Femur (tissue), 1 donor: ENCODE measurements around the gene TUSC1.
"Not testable (repeated sequence)": the region's sequence is repeated elsewhere in the genome, so short reads cannot be mapped to it uniquely, and the experiment has no call there.

Experiments used
- DNase-seq: peaks from one replicate; pipeline ENCODE4 v3.0.0-alpha.2; 2017

The TUSC1 gene

DNA sequence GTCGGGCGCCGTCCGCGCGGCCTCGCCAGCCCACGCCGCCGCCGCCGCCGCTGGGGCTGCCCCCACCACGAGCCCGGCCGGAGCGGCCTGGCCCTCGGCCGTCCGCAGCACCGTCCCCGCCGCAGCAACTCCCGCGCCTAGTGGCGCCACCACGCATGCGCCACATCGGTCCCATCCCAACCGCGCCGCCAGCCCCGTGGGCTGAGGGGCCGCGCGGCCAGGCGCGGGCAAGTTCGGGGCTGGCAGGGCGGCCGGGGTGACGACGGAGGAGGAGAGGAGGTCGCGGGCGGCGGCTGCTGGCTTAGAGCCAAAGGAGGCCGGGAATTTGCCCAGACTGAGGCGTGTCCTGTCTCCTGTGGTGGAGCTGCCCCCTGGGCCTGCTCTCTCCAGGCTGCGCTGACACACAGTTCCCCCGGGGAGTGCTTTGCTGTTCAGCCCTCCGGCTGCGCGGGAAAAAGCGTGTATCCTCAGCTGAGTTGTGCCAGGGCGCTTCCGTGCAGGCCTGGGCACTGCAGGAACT, at the start of gene TUSC1:
Gene TUSC1 (minus strand): TSS at position 298 of the 520 bp plus-strand sequence. CDS start 132 bp downstream, at position 166.
- peak; percentile 91 for DNase-seq

DNA sequence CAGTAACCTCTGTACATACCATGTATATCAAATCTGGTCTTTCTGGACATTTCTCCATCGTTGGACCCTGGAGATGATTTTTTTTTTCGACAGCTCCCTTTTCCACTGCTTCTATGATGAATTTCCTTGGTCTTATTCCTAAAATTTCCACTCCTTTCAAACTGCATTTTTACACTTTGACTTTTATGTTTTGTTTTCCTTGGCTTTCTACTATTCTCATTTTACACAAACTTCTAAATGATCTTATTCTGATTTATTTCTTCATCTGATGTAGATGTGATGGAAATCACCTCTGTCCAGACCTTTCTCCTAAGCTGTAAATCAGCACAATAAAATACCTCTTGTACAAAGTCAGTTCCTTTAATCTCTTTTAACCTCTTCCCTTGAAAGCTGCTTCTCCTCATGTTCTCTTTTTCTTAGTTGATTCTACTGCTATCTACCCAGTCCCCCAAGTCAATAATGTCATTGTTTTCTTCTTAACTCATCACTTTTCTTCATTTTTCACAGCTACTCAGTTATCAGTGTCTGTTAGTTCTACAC, 48.7 kb upstream of the TUSC1 start:
- DNase-seq, result no peak

DNA sequence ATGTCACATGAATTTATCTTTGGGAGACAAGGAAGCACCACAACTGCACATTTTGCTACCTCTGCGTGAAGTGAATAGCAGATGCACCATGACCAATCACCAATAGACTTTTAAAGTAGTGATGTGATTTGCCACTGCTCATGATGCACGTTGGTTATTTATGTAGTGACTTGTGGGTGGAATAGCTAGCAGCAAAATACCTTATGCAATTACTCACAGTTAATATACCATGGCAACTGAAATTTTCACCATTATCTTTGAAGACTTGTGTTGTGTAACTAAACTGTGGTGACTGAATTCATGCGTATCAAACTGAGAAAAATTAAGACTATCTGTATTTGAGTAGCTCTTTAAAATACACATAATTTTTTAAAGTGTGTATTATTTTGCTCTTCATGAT, 46.2 kb upstream of the TUSC1 start:
- no peak for DNase-seq

DNA sequence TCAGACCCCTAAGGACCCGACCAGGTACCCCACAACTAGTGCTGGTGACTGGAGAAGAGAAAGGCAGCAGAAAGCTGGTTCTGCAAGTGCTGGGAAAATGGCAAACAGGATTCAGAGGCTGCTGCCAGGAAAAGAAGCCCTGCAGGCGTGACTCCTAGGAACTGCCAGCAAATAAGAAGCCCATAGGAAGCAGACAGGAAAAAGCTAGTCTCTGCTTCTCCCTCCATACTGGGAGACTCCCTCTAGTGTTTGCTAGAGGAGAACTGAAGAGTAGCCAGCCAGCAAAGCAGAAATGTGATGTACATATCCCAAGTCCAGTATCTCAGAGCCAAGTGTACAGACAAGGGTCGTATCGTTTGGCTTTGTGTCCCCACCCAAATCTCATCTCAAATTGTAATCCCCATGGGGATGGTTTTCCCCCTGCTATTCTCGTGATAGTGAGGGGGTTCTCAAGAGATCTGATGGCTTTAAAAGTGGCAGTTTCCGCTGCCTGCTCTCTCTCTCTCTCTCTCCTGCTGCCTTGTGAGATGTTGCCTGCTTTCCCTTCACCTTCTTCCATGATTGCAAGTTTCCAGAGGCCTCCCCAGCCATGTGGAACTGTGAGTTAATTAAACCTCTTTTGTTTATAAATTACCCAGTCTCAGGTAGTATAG, 38.1 kb upstream of the TUSC1 start:
- DNase-seq, result peak; percentile 48

DNA sequence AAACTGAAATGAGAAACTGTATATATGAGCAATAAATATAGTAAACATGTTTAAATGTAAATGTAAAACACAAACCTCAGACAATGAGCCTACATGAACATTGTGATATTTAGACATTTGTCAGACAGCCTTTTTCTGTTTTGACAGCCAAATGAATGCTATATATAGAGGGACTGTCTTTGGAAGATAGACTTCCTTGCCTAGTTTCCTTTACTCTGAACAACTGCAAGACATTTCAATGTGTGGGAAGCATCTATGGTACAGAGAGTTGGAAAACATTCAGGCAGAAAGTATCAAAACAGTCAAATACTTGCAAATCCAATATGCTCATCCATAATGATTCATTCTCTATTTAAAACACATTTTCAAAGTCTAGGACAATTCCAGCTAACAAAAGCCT, 31.7 kb upstream of the TUSC1 start:
- DNase-seq, result no peak

DNA sequence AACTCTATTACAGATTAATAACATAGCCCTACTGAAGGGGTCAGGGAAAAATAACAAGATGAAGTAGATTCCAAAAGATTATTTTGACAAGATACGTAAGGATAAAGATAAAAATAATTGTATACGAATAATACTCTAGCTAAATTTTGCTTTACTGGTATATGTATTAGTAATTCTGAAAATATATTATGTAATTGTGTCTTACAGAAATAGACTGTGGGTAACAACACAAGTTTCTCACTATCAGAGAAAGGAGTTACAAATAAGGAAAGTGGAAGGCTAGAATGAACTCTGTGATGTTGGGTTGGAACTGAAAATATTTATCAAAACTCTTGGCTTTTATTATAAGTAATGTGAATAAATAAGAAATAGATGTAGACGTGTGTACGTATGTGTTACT, 26.6 kb upstream of the TUSC1 start:
- no peak for DNase-seq

DNA sequence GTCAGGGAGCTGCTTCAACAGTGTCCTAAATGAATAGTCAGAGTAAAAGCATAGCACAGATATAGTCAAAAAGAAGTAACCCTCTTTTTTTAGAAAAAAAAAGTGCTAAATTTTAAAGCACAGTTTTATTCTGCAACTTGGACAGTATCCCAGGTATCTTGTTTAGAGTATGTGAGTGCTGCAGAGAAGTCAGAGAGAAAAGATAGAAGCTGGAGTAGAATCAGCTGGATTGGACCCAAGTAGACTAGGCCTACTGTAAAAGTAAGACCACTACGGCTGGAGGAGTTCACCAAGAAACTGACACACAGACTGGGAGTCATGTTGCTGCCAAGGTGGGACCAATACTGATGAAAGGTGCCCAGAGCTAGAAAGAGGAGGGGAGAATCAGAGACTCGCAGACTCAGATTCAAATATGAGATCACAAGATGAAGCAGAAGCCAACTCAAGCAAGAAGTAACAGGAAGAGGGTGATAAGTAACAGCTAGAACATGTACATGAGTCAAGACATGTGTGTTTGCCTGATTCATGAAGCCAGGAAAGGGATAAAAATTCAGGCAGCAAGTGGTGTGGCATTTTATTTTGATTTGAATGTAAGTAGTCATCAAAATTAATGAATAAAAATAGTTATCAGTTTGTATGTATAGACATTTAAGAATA, 25.6 kb upstream of the TUSC1 start:
- no peak for DNase-seq

DNA sequence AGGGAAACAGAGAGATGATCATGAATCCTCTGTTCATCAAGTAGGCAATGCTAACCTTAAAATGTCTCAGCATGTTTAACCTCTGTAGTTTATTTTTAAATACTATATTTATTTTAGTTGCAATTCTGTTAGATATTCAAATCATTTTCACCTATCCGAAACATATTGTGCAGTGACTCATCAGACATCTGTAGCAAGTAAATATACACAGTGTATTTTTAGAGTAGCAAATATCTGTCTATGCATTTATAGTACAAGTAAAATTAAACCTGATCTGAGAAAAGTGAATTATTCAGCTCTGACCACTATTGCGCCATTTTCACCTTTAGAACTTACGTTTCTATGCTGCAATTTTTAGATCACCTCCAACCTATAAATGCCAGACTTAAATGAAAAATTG, 24.3 kb upstream of the TUSC1 start:
- DNase-seq, result no peak

DNA sequence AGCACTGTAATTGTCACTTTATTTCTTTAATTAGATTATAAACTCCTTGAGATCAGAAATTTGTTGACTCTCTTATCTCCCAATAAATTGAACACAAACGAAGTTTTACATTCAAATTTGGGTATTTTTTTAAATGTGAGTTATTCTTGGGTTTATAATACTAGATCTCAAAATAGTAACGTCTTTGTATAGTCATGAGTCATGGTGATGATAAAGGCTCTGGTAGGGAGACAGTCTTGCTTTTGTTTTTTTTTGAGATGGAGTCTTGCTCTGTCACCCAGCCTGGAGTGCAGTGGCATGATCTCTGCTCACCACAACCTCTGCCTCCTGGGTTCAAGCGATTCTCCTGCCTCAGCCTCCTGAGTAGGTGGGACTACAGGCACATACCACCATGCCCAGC, 22.7 kb upstream of the TUSC1 start:
- DNase-seq, result not testable (repeated sequence)

DNA sequence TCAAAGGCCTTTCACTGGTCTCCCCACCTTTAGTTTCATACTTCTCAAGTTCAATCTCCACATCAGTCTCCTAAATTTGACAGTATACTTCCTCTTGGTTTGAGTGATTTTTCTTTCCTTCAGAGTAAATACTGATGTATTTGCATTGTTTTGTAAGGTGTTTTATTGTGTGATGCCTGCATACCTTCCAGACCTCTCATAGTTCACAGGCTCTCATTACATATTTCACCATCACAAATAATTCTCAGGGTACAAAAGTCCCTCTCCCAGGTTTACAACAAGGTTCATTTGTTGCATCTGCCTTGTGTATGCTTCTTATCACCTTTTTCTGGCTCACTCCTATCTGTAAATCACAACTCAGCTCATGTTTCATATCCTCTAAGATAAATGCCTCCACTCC, 22.2 kb upstream of the TUSC1 start:
- no peak for DNase-seq

DNA sequence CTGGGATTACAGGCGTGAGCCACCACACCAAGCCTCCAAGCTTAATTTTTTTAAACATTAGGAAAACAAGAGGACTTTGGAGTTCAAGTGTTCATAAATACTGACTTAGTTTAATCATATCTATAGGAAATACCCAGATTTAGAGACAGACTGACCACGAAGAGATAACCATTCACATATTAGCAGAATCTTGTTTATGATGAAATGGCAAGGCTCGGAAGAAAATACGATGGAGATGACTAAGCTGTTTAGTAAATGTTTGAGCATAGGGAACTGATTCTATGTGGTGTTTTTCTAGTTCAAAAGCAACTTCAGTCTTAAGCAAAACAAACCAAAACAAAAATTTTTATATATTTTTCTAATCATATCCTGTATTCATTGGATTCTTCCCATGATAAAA, 13.5 kb upstream of the TUSC1 start:
- no peak for DNase-seq

DNA sequence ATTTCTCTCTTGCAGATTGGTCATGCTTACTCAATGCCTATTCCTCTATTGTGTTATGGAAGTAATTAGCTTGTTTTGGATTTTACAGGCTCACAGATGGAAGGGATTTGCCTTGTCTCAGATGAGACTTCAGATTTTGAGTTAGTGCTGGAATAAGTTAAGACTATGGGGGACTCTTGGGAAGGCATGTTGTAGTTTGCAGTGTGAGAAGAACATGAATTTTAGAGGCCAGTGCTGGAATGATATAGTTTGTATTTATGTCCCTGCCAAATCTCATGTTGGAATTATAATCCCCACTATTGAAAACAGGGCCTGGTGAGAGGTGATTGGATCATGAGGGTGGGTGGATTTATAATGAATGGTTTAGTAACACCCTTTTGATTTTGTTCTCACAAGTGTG, 6.1 kb upstream of the TUSC1 start:
- no peak for DNase-seq

DNA sequence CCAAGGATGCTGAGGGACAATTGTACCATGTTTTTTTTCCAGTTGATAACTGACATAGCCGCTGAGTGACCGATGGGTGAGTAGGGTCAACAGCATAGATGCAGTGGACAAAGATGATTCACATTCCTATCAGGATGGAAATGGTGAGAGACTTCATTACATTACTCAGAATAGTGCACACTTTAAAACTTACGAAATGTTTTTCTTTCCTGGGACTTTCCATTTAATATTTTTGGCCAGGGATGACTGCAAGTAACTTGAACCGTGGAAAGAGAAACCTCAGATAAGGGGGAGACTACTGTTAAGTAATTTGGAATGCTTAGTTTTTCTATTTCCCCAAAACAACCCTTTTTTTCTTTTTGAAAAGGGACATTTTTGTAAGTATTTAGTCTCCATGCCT, 3.0 kb upstream of the TUSC1 start:
- no peak for DNase-seq

DNA sequence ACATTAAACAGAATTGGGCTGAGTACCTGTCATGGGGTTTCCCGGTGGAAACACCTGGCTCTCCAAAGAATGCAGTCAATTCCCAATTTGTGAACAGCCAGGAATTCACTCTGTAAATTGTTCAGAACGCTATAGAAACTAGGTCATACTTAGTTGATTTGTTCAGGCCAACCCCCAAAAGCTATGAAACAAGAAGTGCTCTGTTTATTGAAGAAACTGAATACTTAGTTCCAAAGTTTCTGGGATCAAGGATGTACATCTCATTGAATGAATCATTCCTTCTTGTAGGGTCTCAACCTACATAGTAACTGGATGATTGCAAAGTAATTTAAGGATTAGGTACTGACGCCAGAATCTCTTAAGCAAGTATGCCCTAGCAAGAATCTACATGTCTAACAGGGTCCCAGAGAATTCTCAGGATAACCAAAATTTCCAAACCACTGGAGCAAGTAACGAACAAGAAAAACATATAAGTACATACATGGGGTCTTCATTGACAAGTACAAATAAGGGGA, 659 bp upstream of the TUSC1 start:
- DNase-seq, result no peak

DNA sequence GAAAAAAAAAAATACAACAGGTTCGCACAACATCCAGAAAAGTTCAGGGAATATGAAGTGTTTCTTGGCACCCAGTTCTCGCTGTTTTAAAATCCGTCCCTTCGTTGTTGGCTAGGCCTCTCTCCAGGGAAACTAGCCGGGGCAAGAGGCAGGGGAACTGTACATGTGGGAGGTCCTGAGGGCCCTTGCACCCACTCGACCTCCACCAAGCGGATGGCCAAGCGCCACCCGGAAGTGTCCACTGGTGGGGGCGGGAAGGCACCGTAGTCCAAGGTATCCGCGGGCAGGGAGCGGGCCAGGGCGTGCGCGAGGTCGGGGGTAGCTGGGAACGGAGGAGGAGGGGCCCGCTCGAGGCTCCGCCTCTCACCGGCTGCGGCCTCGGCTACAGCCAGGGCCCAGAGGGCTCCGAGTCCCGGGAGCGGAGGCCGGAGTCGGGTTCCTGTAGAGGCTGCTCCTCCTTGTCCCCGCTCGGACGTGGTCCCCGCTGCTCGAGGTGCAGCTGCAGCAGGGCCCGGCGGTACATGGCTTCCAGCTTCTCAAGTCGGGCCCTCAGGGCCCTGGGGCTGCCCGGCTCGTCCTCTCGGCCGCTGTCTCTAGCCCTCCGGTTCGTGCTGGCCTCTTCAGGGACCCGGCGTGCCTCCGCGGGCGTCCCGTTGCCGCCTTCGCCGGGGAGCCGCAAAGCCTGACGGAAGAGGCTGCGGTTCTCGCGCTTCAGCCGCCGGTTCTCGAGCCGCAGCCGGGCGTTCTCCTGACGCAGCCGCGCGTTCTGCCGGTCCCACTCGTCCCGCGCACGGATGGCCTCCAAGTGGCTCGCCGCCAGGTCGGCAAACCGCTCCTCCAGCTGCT, 720 bp downstream of the TUSC1 start:
- peak; percentile 86 for DNase-seq

DNA sequence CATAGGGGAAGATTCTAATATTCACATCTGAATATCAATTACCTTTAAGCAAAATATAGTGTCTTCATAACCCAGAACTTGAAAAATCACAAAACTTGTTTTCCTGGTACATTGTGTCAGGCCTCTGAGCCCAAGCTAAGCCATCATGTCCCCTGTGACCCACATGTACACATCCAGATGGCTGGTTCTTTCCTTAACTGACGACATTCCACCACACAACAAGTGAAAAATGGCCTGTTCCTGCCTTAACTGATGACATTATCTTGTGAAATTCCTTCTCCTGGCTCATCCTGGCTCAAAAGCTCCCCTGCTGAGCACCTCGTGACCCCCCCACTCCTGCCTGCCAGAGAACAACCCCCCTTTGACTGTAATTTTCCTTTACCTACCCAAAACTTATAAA, 2.4 kb downstream of the TUSC1 start:
- not testable (repeated sequence) for DNase-seq

DNA sequence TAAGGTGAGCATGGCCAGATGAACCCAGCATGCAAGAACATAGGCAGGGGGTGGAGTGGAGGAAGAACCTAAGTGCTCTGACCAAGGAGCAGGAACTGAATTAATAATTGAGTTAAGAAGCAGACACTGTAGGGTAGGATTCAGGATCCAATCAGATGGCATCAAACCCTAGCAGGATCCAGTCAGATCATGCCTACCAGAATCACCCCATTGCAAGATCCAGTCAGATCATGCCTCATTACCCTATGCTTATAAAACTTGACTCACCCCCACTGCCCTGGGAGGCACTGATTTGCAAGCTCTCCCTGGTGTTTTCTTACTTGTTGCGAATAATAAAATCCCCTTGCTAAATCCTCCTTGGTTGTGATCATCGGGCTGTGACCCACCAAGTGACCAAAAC, 19.7 kb downstream of the TUSC1 start:
- no peak for DNase-seq

DNA sequence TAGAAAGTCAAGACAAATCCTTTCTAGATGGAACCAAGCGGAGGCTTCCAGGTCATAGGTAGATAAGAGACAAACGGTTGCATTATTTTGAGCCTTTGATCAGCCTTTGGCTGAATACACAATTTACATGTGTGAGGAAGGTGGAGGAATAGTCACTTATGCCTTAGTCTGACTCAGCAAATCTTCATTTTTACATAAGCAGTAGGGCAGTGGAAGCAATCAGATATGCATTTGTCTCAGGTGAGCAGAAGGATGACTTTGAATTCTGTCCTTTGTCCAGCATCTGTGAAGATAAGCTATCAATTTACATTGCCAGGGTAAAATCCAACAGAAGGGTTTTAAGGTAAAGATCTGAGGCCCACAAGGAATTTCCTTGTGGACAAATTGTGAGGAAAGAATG, 23.8 kb downstream of the TUSC1 start:
- no peak for DNase-seq

DNA sequence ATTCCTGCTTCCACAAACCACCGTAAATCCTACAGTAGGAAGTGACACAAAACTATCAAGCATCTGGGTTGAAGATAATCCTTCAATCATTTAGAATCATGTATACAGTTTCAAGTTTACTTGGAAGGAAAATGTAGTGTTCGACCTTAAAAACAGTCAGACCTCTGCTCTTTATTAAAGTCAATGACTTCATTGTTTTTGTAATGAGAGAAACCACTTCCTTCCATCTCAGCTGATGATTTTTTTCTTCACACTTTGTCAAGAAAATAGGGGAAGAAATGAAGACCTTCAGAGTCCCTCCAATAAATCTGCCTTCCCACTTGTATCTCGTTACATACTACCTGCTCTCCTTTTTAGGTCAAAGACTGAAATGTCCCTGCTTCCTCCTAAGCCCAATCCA, 30.1 kb downstream of the TUSC1 start:
- DNase-seq, result no peak

DNA sequence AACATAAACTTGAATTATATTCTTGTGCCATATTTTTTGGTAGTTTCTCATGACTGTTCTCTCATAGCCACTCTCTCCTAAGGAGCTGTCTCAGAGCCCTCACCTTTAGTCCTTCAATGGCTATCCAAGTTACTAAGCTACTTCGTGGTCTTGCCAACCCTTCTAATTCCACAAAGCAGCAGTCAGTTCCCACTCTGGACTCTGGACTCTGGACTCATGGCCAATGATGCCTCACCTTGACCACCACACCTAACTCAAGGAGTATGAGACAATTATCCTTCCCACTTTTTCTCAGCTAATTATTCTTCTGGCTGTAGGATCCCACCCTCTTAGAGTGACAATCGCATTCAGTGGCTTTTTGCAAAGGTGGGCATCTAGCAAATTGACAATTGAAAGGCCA, 42.2 kb downstream of the TUSC1 start:
- no peak for DNase-seq

DNA sequence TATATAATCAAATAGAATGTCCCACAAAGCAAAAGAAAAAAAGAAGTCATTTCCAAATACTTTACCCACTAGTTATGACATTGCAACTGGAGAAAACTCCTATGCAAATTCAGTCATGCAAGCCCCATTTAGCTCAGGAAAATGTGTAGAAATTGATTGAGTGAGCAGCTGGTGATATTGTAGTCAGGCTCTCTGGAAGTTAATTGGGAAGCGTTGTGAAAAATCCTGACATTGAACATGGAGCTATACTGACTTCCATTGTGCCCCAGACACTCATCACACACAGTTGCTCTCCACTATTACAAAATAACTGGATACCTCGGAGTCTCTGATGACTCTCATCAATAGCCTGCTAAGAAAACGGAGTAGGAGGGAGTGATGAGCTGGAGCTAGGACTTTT, 49.0 kb downstream of the TUSC1 start:
- no peak for DNase-seq
